Measurements from ENCODE around the gene SIKE1.
"Not testable (repeated sequence)": the region's sequence is repeated elsewhere in the genome, so short reads cannot be mapped to it uniquely, and the experiment has no call there.

The SIKE1 gene

GRCh38 chr1:114755006-114755931, 25.2 kb downstream of the SIKE1 start:
- TF ChIP-seq CTCF (IDR thresholded peaks at IDR 0.05; ENCODE audit: borderline replicate concordance, control extremely low read depth, extremely low read depth, insufficient read depth, missing control alignments), result no peak
- no peak for DNase-seq (ENCODE audit: low spot score)
- in situ Hi-C loops (cut with MboI; ENCODE audit: low sequenced_read_pairs, unreplicated experiment), result no loop called here

- in situ Hi-C loops (cut with MboI; ENCODE audit: low sequenced_read_pairs, unreplicated experiment); DNase-seq (ENCODE audit: low spot score): not testable (repeated sequence)
Observed at GRCh38 chr1:114753702-114754101, 26.8 kb downstream of the SIKE1 start.

GRCh38 chr1:114753143-114753542, 27.3 kb downstream of the SIKE1 start:
- no peak for DNase-seq (ENCODE audit: low spot score)
- in situ Hi-C loops (cut with MboI; ENCODE audit: low sequenced_read_pairs, unreplicated experiment), result no loop called here
- no peak for TF ChIP-seq CTCF (IDR thresholded peaks at IDR 0.05; ENCODE audit: borderline replicate concordance, control extremely low read depth, extremely low read depth, insufficient read depth, missing control alignments)

GRCh38 chr1:114750780-114751179, 29.7 kb downstream of the SIKE1 start:
- TF ChIP-seq CTCF (IDR thresholded peaks at IDR 0.05; ENCODE audit: borderline replicate concordance, control extremely low read depth, extremely low read depth, insufficient read depth, missing control alignments), result no peak
- in situ Hi-C loops (cut with MboI; ENCODE audit: low sequenced_read_pairs, unreplicated experiment), result no loop called here

GRCh38 chr1:114749835-114750234, 30.6 kb downstream of the SIKE1 start:
- no peak for TF ChIP-seq CTCF (IDR thresholded peaks at IDR 0.05; ENCODE audit: borderline replicate concordance, control extremely low read depth, extremely low read depth, insufficient read depth, missing control alignments)
- DNase-seq (ENCODE audit: low spot score), result no peak
- in situ Hi-C loops (cut with MboI; ENCODE audit: low sequenced_read_pairs, unreplicated experiment), result no loop called here

More at GRCh38 chr1:114750780-114751179, 29.7 kb downstream of the SIKE1 start:
- DNase-seq (ENCODE audit: low spot score), result no peak

GRCh38 chr1:114746450-114747121, 33.9 kb downstream of the SIKE1 start:
- DNase-seq (ENCODE audit: low spot score), result no peak
- in situ Hi-C loops (cut with MboI; ENCODE audit: low sequenced_read_pairs, unreplicated experiment), result no loop called here
- TF ChIP-seq CTCF (IDR thresholded peaks at IDR 0.05; ENCODE audit: borderline replicate concordance, control extremely low read depth, extremely low read depth, insufficient read depth, missing control alignments), result no peak

GRCh38 chr1:114745291-114745690, 35.2 kb downstream of the SIKE1 start:
- in situ Hi-C loops (cut with MboI; ENCODE audit: low sequenced_read_pairs, unreplicated experiment), result no loop called here
- TF ChIP-seq CTCF (IDR thresholded peaks at IDR 0.05; ENCODE audit: borderline replicate concordance, control extremely low read depth, extremely low read depth, insufficient read depth, missing control alignments), result no peak

More at GRCh38 chr1:114745291-114745690, 35.2 kb downstream of the SIKE1 start:
- no peak for DNase-seq (ENCODE audit: low spot score)

Data from GM13976 (cell line).